GM19467 (cell line): Measurements from ENCODE around the gene EBPL.

Source experiments
- ATAC-seq: cut with Tn5 transposase; IDR thresholded peaks from one replicate; pipeline ENCODE4 v1.9.1; 2021; ENCODE audit warnings: mild to moderate bottlenecking, moderate library complexity; ENCODE audit not compliant: unreplicated experiment

EBPL gene

GRCh38 chr13:49676581-49677298 lies 14.5 kb downstream of the EBPL start:
- no peak for ATAC-seq

- ATAC-seq: no peak
These were observed 20.5 kb downstream of the EBPL start for GRCh38 chr13:49670828-49671227.

GRCh38 chr13:49669735-49670309 lies 21.5 kb downstream of the EBPL start:
- ATAC-seq: no peak

- no peak for ATAC-seq
These were observed 23.5 kb downstream of the EBPL start for GRCh38 chr13:49667773-49668172.

- no peak for ATAC-seq
These were observed 26.7 kb downstream of the EBPL start for GRCh38 chr13:49664606-49665005.

GRCh38 chr13:49657241-49657641 lies 34.0 kb downstream of the EBPL start:
- ATAC-seq: no peak

- no peak for ATAC-seq
These were observed 35.4 kb downstream of the EBPL start for GRCh38 chr13:49655906-49656305.

- ATAC-seq: no peak
These were observed 37.3 kb downstream of the EBPL start for GRCh38 chr13:49654011-49654410.

GRCh38 chr13:49653478-49653877 lies 37.8 kb downstream of the EBPL start:
- no peak for ATAC-seq

- no peak for ATAC-seq
These were observed 38.7 kb downstream of the EBPL start for GRCh38 chr13:49652355-49653305.

GRCh38 chr13:49651570-49652354 lies 39.5 kb downstream of the EBPL start:
- ATAC-seq: no peak

- no peak for ATAC-seq
These were observed 41.3 kb downstream of the EBPL start for GRCh38 chr13:49649963-49650312.

- ATAC-seq: no peak
These were observed 41.9 kb downstream of the EBPL start for GRCh38 chr13:49649244-49649962.

- ATAC-seq: no peak
These were observed 44.6 kb downstream of the EBPL start for GRCh38 chr13:49646688-49647087.

GRCh38 chr13:49645451-49645850 lies 45.8 kb downstream of the EBPL start:
- no peak for ATAC-seq

- ATAC-seq: no peak
These were observed 48.1 kb downstream of the EBPL start for GRCh38 chr13:49643035-49643646.

- ATAC-seq: no peak
These were observed 49.4 kb downstream of the EBPL start for GRCh38 chr13:49641801-49642291.

- no peak for ATAC-seq
These were observed 52.6 kb downstream of the EBPL start for GRCh38 chr13:49638744-49639072.

- no peak for ATAC-seq
These were observed 53.1 kb downstream of the EBPL start for GRCh38 chr13:49638030-49638743.
